ENCODE data around the gene TRPM3. TPM values are rescaled to one million over a fixed set of nuclear protein-coding genes. Genes with fewer than 3 reads are reported as not detected.

The TRPM3 gene
- total RNA-seq, 3 donors from 2014 or later (not counting 1 experiment from before 2014, with no cell fraction given): not detected

- ATAC-seq: peak in 2 of 3 donors; percentile 67 to 79
- Histone ChIP-seq H3K4me3 (ENCODE audit: low read length) (no peak overlapping the region), H3K9me3 (ENCODE audit: control insufficient read depth, insufficient read depth, low read length) (no peaks in the 10 kb centered on the region), H3K36me3 (ENCODE audit: control insufficient read depth, insufficient read depth, low read length) (no peaks in the 10 kb centered on the region), H3K27me3 (ENCODE audit: control insufficient read depth, insufficient read depth, low read length) (no peaks in the 10 kb centered on the region), H3K27ac (ENCODE audit: low read length) (no peak overlapping the region), H3K4me1 (ENCODE audit: control insufficient read depth, insufficient read depth, low read length) (no peaks in the 10 kb centered on the region)
- intact Hi-C loops (cut with micrococcal nuclease): loop anchor here (1.0 to 10.0 kb wide), 2 partner anchors 262 to 1178 kb away; no protein-coding TSS in a partner anchor
- Mint-ChIP-seq H3K36me3 (no peaks in the 10 kb centered on the region), H3K27me3 (ENCODE audit: low read depth in 2 of 2) (no peaks in the 10 kb centered on the region), H3K27ac (no peak overlapping the region), H3K4me1 (no peaks in the 10 kb centered on the region), H3K4me3 (no peak overlapping the region), H3K9me3 (no peaks in the 10 kb centered on the region)
- TF ChIP-seq CTCF (IDR thresholded peaks at IDR 0.05): peak; percentile 74
- 54% methylated on average over 5 of the region's 5 CpGs for WGBS (ENCODE audit: insufficient coverage)
- DNase-seq: peak in 1 of 2 donors; percentile 76
Measured at GRCh38 chr9:70602321-70603019, 519.0 kb downstream of the TRPM3 start.

- no peak overlapping the region for H3K27ac Mint-ChIP-seq
- no peaks in the 10 kb centered on the region for H3K27me3 ChIP-seq (ENCODE audit: control insufficient read depth, insufficient read depth, low read length)
- H3K36me3 ChIP-seq (ENCODE audit: control insufficient read depth, insufficient read depth, low read length): no peaks in the 10 kb centered on the region
- H3K27ac ChIP-seq (ENCODE audit: low read length): no peak overlapping the region
- TF ChIP-seq CTCF (IDR thresholded peaks at IDR 0.05): no peak
- no peaks in the 10 kb centered on the region for H3K27me3 Mint-ChIP-seq (ENCODE audit: low read depth in 2 of 2)
- ATAC-seq (no peak), DNase-seq (no peak)
- no peaks in the 10 kb centered on the region for H3K4me1 Mint-ChIP-seq
- intact Hi-C loops (cut with micrococcal nuclease): loop anchor here (10.0 kb wide), 1 partner anchor 1176 kb away; no protein-coding TSS in a partner anchor
- H3K4me3 Mint-ChIP-seq: no peak overlapping the region
- H3K4me3 ChIP-seq (ENCODE audit: low read length): no peak overlapping the region
- H3K36me3 Mint-ChIP-seq: no peaks in the 10 kb centered on the region
- WGBS (ENCODE audit: insufficient coverage): 84% methylated on average over 31 of the region's 31 CpGs
- no peaks in the 10 kb centered on the region for H3K4me1 ChIP-seq (ENCODE audit: control insufficient read depth, insufficient read depth, low read length)
- no peaks in the 10 kb centered on the region for H3K9me3 ChIP-seq (ENCODE audit: control insufficient read depth, insufficient read depth, low read length)
- no peaks in the 10 kb centered on the region for H3K9me3 Mint-ChIP-seq
Measured at GRCh38 chr9:70601000-70601951, 520.1 kb downstream of the TRPM3 start.

- no peaks in the 10 kb centered on the region for H3K4me1 ChIP-seq (ENCODE audit: control insufficient read depth, insufficient read depth, low read length)
- ATAC-seq: no peak
- H3K36me3 Mint-ChIP-seq: no peaks in the 10 kb centered on the region
- no peak overlapping the region for H3K27ac Mint-ChIP-seq
- no peak overlapping the region for H3K27ac ChIP-seq (ENCODE audit: low read length)
- intact Hi-C loops (cut with micrococcal nuclease): loop anchor here (10.0 kb wide), 1 partner anchor 1176 kb away; no protein-coding TSS in a partner anchor
- TF ChIP-seq CTCF (IDR thresholded peaks at IDR 0.05): no peak
- H3K27me3 Mint-ChIP-seq (ENCODE audit: low read depth in 2 of 2): no peaks in the 10 kb centered on the region
- H3K27me3 ChIP-seq (ENCODE audit: control insufficient read depth, insufficient read depth, low read length): no peaks in the 10 kb centered on the region
- no CpG with 5 or more reads among the region's 1 CpG for WGBS (ENCODE audit: insufficient coverage)
- H3K4me3 Mint-ChIP-seq: no peak overlapping the region
- no peaks in the 10 kb centered on the region for H3K9me3 Mint-ChIP-seq
- DNase-seq: no peak
- no peaks in the 10 kb centered on the region for H3K4me1 Mint-ChIP-seq
- no peaks in the 10 kb centered on the region for H3K9me3 ChIP-seq (ENCODE audit: control insufficient read depth, insufficient read depth, low read length)
- H3K36me3 ChIP-seq (ENCODE audit: control insufficient read depth, insufficient read depth, low read length): no peaks in the 10 kb centered on the region
- H3K4me3 ChIP-seq (ENCODE audit: low read length): no peak overlapping the region
Measured at GRCh38 chr9:70600506-70600905, 520.9 kb downstream of the TRPM3 start.
